H9 (cell line): Measurements from ENCODE around the gene PTPN7. TPM values are rescaled to one million over a fixed set of nuclear protein-coding genes. Genes with fewer than 3 reads are reported as not detected.

Experiments
- DNase-seq: peaks from one replicate; pipeline ENCODE4 v3.0.0-alpha.2; 2017
- H2AFZ ChIP-seq: one replicate; pipeline ENCODE4 v1.6.1; 2013; ENCODE audit warnings: mild to moderate bottlenecking, low read length, control low read depth, moderate library complexity
- H2AK5ac ChIP-seq: 2 replicates; pipeline ENCODE4 v1.6.1; 2013; ENCODE audit warnings: low read length, control low read depth, mixed read lengths; ENCODE audit not compliant: insufficient read length
- H2BK120ac ChIP-seq: one replicate; pipeline ENCODE4 v1.6.1; 2013; ENCODE audit warnings: low read depth, mild to moderate bottlenecking, low read length, control low read depth, inconsistent platforms; ENCODE audit not compliant: poor library complexity, severe bottlenecking
- H2BK12ac ChIP-seq: 2 replicates; pipeline ENCODE4 v1.6.1; 2013; ENCODE audit warnings: low read length, control low read depth, mixed read lengths, low read depth; ENCODE audit not compliant: insufficient read length
- H2BK15ac ChIP-seq: 2 replicates; pipeline ENCODE4 v1.6.1; 2013; ENCODE audit warnings: low read depth, low read length, control low read depth
- H2BK20ac ChIP-seq: one replicate; pipeline ENCODE4 v1.6.1; 2013; ENCODE audit warnings: low read depth, mild to moderate bottlenecking, low read length, control low read depth, inconsistent platforms; ENCODE audit not compliant: poor library complexity, severe bottlenecking
- H2BK5ac ChIP-seq: 2 replicates; pipeline ENCODE4 v1.6.1; 2013; ENCODE audit warnings: low read length, control low read depth, mixed read lengths; ENCODE audit not compliant: insufficient read length
- H3K14ac ChIP-seq: 2 replicates; pipeline ENCODE4 v1.6.1; 2013; ENCODE audit warnings: low read length, control low read depth; ENCODE audit not compliant: insufficient read depth
- H3K18ac ChIP-seq: 2 replicates; pipeline ENCODE4 v1.6.1; 2013; ENCODE audit warnings: low read depth, mild to moderate bottlenecking, mixed read lengths, low read length, control low read depth; ENCODE audit not compliant: insufficient read length
- H3K23ac ChIP-seq: 2 replicates; pipeline ENCODE4 v1.6.1; 2013; ENCODE audit warnings: low read length, control low read depth, mixed read lengths, low read depth; ENCODE audit not compliant: insufficient read length
- H3K23me2 ChIP-seq: 2 replicates; pipeline ENCODE4 v1.6.1; 2013; ENCODE audit warnings: low read depth, mild to moderate bottlenecking, mixed read lengths, low read length, control low read depth; ENCODE audit not compliant: insufficient read length, poor library complexity, severe bottlenecking
- H3K27ac ChIP-seq: 2 replicates; pipeline ENCODE4 v1.5.1; 2013; ENCODE audit warnings: low read length, control low read depth, mixed read lengths, low read depth; ENCODE audit not compliant: insufficient read length
- H3K27me3 ChIP-seq: 2 replicates; pipeline ENCODE4 v1.6.1; 2013; ENCODE audit warnings: low read length, control low read depth, inconsistent platforms; ENCODE audit not compliant: insufficient read depth
- H3K4ac ChIP-seq: 2 replicates; pipeline ENCODE4 v1.6.1; 2013; ENCODE audit warnings: low read depth, mild to moderate bottlenecking, control low read depth, inconsistent platforms, low read length, moderate library complexity
- H3K4me1 ChIP-seq: 2 replicates; pipeline ENCODE4 v1.6.1; 2013; ENCODE audit warnings: low read length, control low read depth, inconsistent platforms; ENCODE audit not compliant: insufficient read depth
- H3K4me2 ChIP-seq: 2 replicates; pipeline ENCODE4 v1.6.1; 2013; ENCODE audit warnings: low read length, control low read depth, mixed read lengths; ENCODE audit not compliant: insufficient read length, insufficient read depth
- H3K56ac ChIP-seq: 2 replicates; pipeline ENCODE4 v1.6.1; 2013; ENCODE audit warnings: low read depth, mild to moderate bottlenecking, mixed read lengths, low read length, control low read depth; ENCODE audit not compliant: insufficient read length
- H3K79me1 ChIP-seq: 2 replicates; pipeline ENCODE4 v1.6.1; 2013; ENCODE audit warnings: low read depth, mild to moderate bottlenecking, moderate library complexity, low read length, control low read depth, inconsistent platforms; ENCODE audit not compliant: insufficient read depth, poor library complexity, severe bottlenecking
- H3K79me2 ChIP-seq: 2 replicates; pipeline ENCODE4 v1.6.1; 2013; ENCODE audit warnings: low read length, control low read depth, inconsistent platforms; ENCODE audit not compliant: insufficient read depth
- H3K9ac ChIP-seq: 2 replicates; pipeline ENCODE4 v1.6.1; 2013; ENCODE audit warnings: low read length, control low read depth, mixed read lengths; ENCODE audit not compliant: insufficient read length; ENCODE audit errors: extremely low read depth
- H3K9me3 ChIP-seq: one replicate; pipeline ENCODE4 v1.6.1; 2013; ENCODE audit warnings: low read depth, low read length, inconsistent platforms; ENCODE audit not compliant: control insufficient read depth
- H3T11ph ChIP-seq: one replicate; pipeline ENCODE4 v1.6.1; 2013; ENCODE audit warnings: mild to moderate bottlenecking, low read length, control low read depth, inconsistent platforms
- H4K20me1 ChIP-seq: one replicate; pipeline ENCODE4 v1.6.1; 2013; ENCODE audit not compliant: control insufficient read depth, insufficient read length, insufficient read depth
- H4K5ac ChIP-seq: 2 replicates; pipeline ENCODE4 v1.6.1; 2013; ENCODE audit warnings: low read depth, mild to moderate bottlenecking, mixed read lengths, low read length, control low read depth; ENCODE audit not compliant: insufficient read length
- H4K8ac ChIP-seq: replicated peaks from 2 replicates; pipeline ENCODE4 v1.6.1; 2013; ENCODE audit warnings: low read length, control low read depth, mixed read lengths, low read depth; ENCODE audit not compliant: insufficient read length
- H4K91ac ChIP-seq: 2 replicates; pipeline ENCODE4 v1.6.1; 2013; ENCODE audit warnings: low read depth, mild to moderate bottlenecking, moderate library complexity, mixed read lengths, low read length, control low read depth; ENCODE audit not compliant: insufficient read length
- H3K27ac Mint-ChIP-seq, 3 experiments: 2 replicates in 2 of 3; 3 replicates in 1 of 3; pipeline ENCODE4 v1.8.0; 2020 to 2021; ENCODE audit warnings: mixed read lengths in 3 of 3, mild to moderate bottlenecking in 1 of 3, moderate library complexity in 1 of 3
- H3K27me3 Mint-ChIP-seq: 2 replicates; pipeline ENCODE4 v1.8.0; 2021; ENCODE audit warnings: low read depth, mild to moderate bottlenecking, moderate library complexity, mixed read lengths
- H3K36me3 Mint-ChIP-seq, 3 experiments: 2 replicates in 2 of 3; 3 replicates in 1 of 3; pipeline ENCODE4 v1.8.0; 2020 to 2021; ENCODE audit warnings: low read depth in 3 of 3, mixed read lengths in 3 of 3; ENCODE audit not compliant: insufficient read depth in 1 of 3
- H3K4me1 Mint-ChIP-seq, 2 experiments: 2 replicates each; pipeline ENCODE4 v1.8.0; 2020; ENCODE audit warnings: mixed read lengths in 2 of 2
- H3K4me3 Mint-ChIP-seq, 2 experiments: 2 replicates in 1 of 2; 3 replicates in 1 of 2; pipeline ENCODE4 v1.8.0; 2020 to 2021; ENCODE audit warnings: mild to moderate bottlenecking in 2 of 2, mixed read lengths in 2 of 2, moderate library complexity in 1 of 2
- H3K9me3 Mint-ChIP-seq, 2 experiments: 2 replicates in 1 of 2; 3 replicates in 1 of 2; pipeline ENCODE4 v1.8.0; 2020; ENCODE audit warnings: mild to moderate bottlenecking in 2 of 2, mixed read lengths in 2 of 2, moderate library complexity in 1 of 2
- WGBS: extraction: QIAGEN DNeasy Blood & Tissue Kit; methylation state at CpG from one replicate; pipeline ENCODE4 v1.1.7; 2013; ENCODE audit warnings: missing lambda C conversion rate, low lambda C conversion rate, mixed read lengths; ENCODE audit not compliant: insufficient read length; ENCODE audit errors: extremely low coverage; 5-methylcytosine and 5-hydroxymethylcytosine counted together
- total RNA-seq: library from RNA; stranded (reverse); gene quantifications from 2 replicates; pipeline ENCODE4 v1.2.1, GENCODE V29; 2021
- TF ChIP-seq, protein P1 (sequence below): fragments of 200-600 bp; sonication (generic); conservative IDR thresholded peaks from 3 replicates; pipeline ENCODE4 v1.8.0; 2021; ENCODE audit warnings: antibody characterized with exemption, mild to moderate bottlenecking

The PTPN7 gene
- total RNA-seq, 1 experiment from 2014 or later = 0.72 TPM

GRCh38 chr1:202133989-202134388, 26.4 kb downstream of the PTPN7 start:
- H3K56ac ChIP-seq = no peak overlapping the region
- H2BK15ac ChIP-seq = no peak overlapping the region
- H3K27ac ChIP-seq = no peak overlapping the region
- no peak overlapping the region for H4K5ac ChIP-seq
- H3K27me3 ChIP-seq = no peaks in the 10 kb centered on the region
- Mint-ChIP-seq H3K27ac (no peak overlapping the region), H3K27me3 (no peaks in the 10 kb centered on the region), H3K9me3 (no peaks in the 10 kb centered on the region), H3K36me3 (peaks cover 13 to 38% (median 33%) of the 10 kb centered on the region in 3 experiments; a peak in 6 of 7 replicates), H3K4me1 (peaks cover 16 to 21% of the 10 kb centered on the region in 2 experiments), H3K4me3 (no peak overlapping the region)
- no CpG with 5 or more reads among the region's 5 CpGs for WGBS
- no peak overlapping the region for H3K9ac ChIP-seq
- H3K9me3 ChIP-seq = no peaks in the 10 kb centered on the region
- no peak overlapping the region for H3K14ac ChIP-seq
- no peaks in the 10 kb centered on the region for H3K79me1 ChIP-seq
- no peak overlapping the region for H2BK20ac ChIP-seq
- no peak overlapping the region for H4K8ac ChIP-seq
- no peak overlapping the region for H3K18ac ChIP-seq
- no peak for DNase-seq
- H2BK12ac ChIP-seq = no peak overlapping the region
- no peak overlapping the region for H2BK5ac ChIP-seq
- H3T11ph ChIP-seq = no peak overlapping the region
- TF ChIP-seq, protein P1, sequence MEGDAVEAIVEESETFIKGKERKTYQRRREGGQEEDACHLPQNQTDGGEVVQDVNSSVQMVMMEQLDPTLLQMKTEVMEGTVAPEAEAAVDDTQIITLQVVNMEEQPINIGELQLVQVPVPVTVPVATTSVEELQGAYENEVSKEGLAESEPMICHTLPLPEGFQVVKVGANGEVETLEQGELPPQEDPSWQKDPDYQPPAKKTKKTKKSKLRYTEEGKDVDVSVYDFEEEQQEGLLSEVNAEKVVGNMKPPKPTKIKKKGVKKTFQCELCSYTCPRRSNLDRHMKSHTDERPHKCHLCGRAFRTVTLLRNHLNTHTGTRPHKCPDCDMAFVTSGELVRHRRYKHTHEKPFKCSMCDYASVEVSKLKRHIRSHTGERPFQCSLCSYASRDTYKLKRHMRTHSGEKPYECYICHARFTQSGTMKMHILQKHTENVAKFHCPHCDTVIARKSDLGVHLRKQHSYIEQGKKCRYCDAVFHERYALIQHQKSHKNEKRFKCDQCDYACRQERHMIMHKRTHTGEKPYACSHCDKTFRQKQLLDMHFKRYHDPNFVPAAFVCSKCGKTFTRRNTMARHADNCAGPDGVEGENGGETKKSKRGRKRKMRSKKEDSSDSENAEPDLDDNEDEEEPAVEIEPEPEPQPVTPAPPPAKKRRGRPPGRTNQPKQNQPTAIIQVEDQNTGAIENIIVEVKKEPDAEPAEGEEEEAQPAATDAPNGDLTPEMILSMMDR = no peak
- H4K20me1 ChIP-seq = no peaks in the 10 kb centered on the region
- H2BK120ac ChIP-seq = no peak overlapping the region
- no peak overlapping the region for H4K91ac ChIP-seq
- no peak overlapping the region for H3K23ac ChIP-seq
- H3K4ac ChIP-seq = no peak overlapping the region
- H3K23me2 ChIP-seq = no peaks in the 10 kb centered on the region
- H3K79me2 ChIP-seq = no peaks in the 10 kb centered on the region
- no peaks in the 10 kb centered on the region for H3K4me1 ChIP-seq
- H3K4me2 ChIP-seq = no peak overlapping the region
- no peak overlapping the region for H2AK5ac ChIP-seq
- no peak overlapping the region for H2AFZ ChIP-seq
